A549 (cell line): ENCODE data around the gene PERM1.

Experiments used
- CTCF ChIP-seq: fragments of >200 bp; sonication (Bioruptor Twin); formaldehyde crosslinking; IDR thresholded peaks from 3 replicates; pipeline ENCODE4 v1.5.1; 2016
- ELK1 ChIP-seq: fragments of 150-350 bp; IDR thresholded peaks from 2 replicates; pipeline ENCODE4 v1.6.1; 2014; ENCODE audit warnings: low read depth, mild to moderate bottlenecking, low read length
- ESRRA ChIP-seq: fragments of 150-350 bp; IDR thresholded peaks from 2 replicates; pipeline ENCODE4 v1.6.1; 2014; ENCODE audit warnings: mild to moderate bottlenecking, low read length, borderline replicate concordance
- HEYL ChIP-seq: fragments of 250-450 bp; sonication (Bioruptor Pico); IDR thresholded peaks from 2 replicates; pipeline ENCODE4 v1.8.0; 2021; ENCODE audit warnings: mild to moderate bottlenecking, moderate library complexity
- POLR2A ChIP-seq: IDR thresholded peaks from 2 replicates; pipeline ENCODE4 v1.6.1; 2012; ENCODE audit warnings: mild to moderate bottlenecking, low read length
- REST ChIP-seq: fragments of 200-600 bp; sonication (generic); IDR thresholded peaks from 2 replicates; pipeline ENCODE4 v1.6.1; 2016; ENCODE audit warnings: antibody characterized with exemption, mild to moderate bottlenecking, moderate library complexity

- TF ChIP-seq POLR2A (no peak), HEYL (CRISPR knock-in tag) (no peak), ELK1 (no peak), REST (no peak), CTCF (peak; percentile 30; the same call in 1 of the 3 replicates), ESRRA (no peak)
Observed at GRCh38 chr1:984476-984814, 2.6 kb upstream of the PERM1 start.
